Liver (tissue), 3 donors: ENCODE results near the gene ZNF594.
"Not testable (repeated sequence)": the region's sequence is repeated elsewhere in the genome, so short reads cannot be mapped to it uniquely, and the experiment has no call there.

Source experiments
- GABPA ChIP-seq, 2 donors: IDR thresholded peaks in 1 of 2; conservative IDR thresholded peaks in 1 of 2; 2 replicates each; pipeline ENCODE4 v1.6.1; 2016; ENCODE audit warnings: antibody characterized with exemption in 2 of 2, mild to moderate bottlenecking in 1 of 2, moderate library complexity in 1 of 2
- YY1 ChIP-seq: IDR thresholded peaks from 2 replicates; pipeline ENCODE4 v1.6.1; 2016; ENCODE audit warnings: antibody characterized with exemption, mild to moderate bottlenecking
- TF ChIP-seq, protein P1 (sequence below): fragments of 150-350 bp; IDR thresholded peaks from 2 replicates; pipeline ENCODE4 v1.5.1; 2017; ENCODE audit warnings: improper control_type of control experiment, low read depth, low read length; ENCODE audit not compliant: missing input control
- donor health status: healthy.
- donor health status: healthy.

DNA sequence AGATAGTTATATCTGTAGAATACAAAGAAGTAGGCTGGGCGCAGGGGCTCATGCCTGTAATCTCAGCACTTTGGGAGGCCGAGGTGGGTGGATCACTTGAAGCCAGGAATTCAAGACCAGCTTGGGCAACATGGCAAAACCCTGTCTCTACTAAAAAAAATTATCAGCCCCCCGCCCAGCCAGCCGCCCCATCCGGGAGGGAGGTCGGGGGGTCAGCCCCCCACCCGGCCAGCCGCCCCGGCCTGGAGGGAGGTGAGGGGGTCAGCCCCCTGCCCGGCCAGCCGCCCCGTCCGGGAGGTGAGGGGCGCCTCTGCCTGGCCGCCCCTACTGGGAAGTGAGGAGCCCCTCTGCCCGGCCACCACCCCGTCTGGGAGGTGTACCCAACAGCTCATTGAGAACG, 48.8 kb downstream of the ZNF594 start:
- TF ChIP-seq, protein P1, sequence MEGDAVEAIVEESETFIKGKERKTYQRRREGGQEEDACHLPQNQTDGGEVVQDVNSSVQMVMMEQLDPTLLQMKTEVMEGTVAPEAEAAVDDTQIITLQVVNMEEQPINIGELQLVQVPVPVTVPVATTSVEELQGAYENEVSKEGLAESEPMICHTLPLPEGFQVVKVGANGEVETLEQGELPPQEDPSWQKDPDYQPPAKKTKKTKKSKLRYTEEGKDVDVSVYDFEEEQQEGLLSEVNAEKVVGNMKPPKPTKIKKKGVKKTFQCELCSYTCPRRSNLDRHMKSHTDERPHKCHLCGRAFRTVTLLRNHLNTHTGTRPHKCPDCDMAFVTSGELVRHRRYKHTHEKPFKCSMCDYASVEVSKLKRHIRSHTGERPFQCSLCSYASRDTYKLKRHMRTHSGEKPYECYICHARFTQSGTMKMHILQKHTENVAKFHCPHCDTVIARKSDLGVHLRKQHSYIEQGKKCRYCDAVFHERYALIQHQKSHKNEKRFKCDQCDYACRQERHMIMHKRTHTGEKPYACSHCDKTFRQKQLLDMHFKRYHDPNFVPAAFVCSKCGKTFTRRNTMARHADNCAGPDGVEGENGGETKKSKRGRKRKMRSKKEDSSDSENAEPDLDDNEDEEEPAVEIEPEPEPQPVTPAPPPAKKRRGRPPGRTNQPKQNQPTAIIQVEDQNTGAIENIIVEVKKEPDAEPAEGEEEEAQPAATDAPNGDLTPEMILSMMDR: not testable (repeated sequence)
- not testable (repeated sequence) for TF ChIP-seq GABPA (IDR thresholded peaks at IDR 0.05 in 1 of 2, conservative IDR thresholded peaks at IDR 0.05 in 1 of 2); YY1
